Mesothelial cell of epicardium (in vitro differentiated cells): Measurements from ENCODE around the gene INHBE. TPM values are rescaled to one million over a fixed set of nuclear protein-coding genes. Genes with fewer than 3 reads are reported as not detected.

ENCODE experiments used
- DNase-seq, 2 experiments: peaks; one replicate each; pipeline ENCODE4 v3.0.0; 2021; ENCODE audit warnings: low spot score in 2 of 2; ENCODE audit not compliant: unreplicated experiment in 2 of 2
- H3K27ac Mint-ChIP-seq: 2 replicates; pipeline ENCODE4 v1.8.0; 2021; ENCODE audit warnings: mixed read lengths
- H3K27me3 Mint-ChIP-seq: 2 replicates; pipeline ENCODE4 v1.8.0; 2021; ENCODE audit warnings: low read depth, mixed read lengths
- H3K36me3 Mint-ChIP-seq: 2 replicates; pipeline ENCODE4 v1.8.0; 2021; ENCODE audit warnings: mixed read lengths
- H3K4me1 Mint-ChIP-seq: 2 replicates; pipeline ENCODE4 v1.8.0; 2021; ENCODE audit warnings: mixed read lengths
- H3K4me3 Mint-ChIP-seq: 2 replicates; pipeline ENCODE4 v1.8.0; 2021; ENCODE audit warnings: mild to moderate bottlenecking, moderate library complexity, mixed read lengths
- H3K9me3 Mint-ChIP-seq: 2 replicates; pipeline ENCODE4 v1.8.0; 2021; ENCODE audit warnings: mixed read lengths
- total RNA-seq: library from RNA; stranded (reverse); gene quantifications from 3 replicates; pipeline ENCODE4 v1.2.1, GENCODE V29; 2021
- TF ChIP-seq, protein P1 (sequence below): fragments of 200-600 bp; sonication (generic); IDR thresholded peaks from one replicate; pipeline ENCODE4 v1.5.0; 2021; ENCODE audit warnings: antibody characterized with exemption; ENCODE audit not compliant: unreplicated experiment

INHBE gene
- total RNA-seq, 1 donor from 2014 or later = 0.09 TPM

DNA sequence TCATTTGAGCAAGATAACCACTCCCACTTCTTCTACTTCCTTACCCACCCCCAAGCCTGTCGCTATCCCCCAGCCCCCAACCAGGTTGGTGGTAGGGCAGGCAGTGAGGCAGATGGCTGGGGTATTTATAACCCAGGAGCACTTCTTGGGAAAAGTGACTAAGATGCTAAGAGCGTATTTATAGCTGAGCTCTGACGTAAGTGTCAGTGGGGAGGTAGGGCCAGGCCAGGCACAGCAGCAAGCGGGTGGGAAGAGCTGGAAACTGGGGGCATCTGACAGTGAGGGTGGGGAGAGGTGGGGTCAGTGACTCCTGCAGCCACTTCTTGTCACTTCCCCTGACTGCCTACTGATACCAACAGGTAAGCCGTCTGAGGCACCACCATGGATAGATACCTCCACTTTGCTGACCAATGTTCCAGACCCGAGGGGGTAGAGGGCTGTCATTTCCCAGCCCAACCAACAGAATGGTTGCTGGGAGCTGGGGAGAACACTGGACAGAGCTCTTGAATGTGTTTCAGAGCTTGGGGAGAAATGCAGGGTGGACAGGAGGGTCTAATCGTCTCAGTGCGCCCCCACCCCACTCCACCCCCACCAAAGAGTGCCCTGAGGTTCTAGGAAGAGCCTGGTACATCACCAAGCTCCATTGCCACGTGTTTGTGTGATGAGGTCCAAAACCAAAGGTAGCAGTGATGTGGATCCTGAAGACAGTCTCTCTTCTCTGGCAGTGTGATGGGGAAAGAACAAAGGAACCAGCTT is 2.7 kb upstream of the INHBE start:
- Mint-ChIP-seq H3K36me3 (no peaks in the 10 kb centered on the region), H3K4me1 (peaks cover 8% of the 10 kb centered on the region), H3K4me3 (no peak overlapping the region), H3K27ac (peak overlapping the region; percentile 30), H3K27me3 (peaks cover 12% of the 10 kb centered on the region), H3K9me3 (no peaks in the 10 kb centered on the region)
- no peak for DNase-seq
- TF ChIP-seq, protein P1, sequence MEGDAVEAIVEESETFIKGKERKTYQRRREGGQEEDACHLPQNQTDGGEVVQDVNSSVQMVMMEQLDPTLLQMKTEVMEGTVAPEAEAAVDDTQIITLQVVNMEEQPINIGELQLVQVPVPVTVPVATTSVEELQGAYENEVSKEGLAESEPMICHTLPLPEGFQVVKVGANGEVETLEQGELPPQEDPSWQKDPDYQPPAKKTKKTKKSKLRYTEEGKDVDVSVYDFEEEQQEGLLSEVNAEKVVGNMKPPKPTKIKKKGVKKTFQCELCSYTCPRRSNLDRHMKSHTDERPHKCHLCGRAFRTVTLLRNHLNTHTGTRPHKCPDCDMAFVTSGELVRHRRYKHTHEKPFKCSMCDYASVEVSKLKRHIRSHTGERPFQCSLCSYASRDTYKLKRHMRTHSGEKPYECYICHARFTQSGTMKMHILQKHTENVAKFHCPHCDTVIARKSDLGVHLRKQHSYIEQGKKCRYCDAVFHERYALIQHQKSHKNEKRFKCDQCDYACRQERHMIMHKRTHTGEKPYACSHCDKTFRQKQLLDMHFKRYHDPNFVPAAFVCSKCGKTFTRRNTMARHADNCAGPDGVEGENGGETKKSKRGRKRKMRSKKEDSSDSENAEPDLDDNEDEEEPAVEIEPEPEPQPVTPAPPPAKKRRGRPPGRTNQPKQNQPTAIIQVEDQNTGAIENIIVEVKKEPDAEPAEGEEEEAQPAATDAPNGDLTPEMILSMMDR = no peak

DNA sequence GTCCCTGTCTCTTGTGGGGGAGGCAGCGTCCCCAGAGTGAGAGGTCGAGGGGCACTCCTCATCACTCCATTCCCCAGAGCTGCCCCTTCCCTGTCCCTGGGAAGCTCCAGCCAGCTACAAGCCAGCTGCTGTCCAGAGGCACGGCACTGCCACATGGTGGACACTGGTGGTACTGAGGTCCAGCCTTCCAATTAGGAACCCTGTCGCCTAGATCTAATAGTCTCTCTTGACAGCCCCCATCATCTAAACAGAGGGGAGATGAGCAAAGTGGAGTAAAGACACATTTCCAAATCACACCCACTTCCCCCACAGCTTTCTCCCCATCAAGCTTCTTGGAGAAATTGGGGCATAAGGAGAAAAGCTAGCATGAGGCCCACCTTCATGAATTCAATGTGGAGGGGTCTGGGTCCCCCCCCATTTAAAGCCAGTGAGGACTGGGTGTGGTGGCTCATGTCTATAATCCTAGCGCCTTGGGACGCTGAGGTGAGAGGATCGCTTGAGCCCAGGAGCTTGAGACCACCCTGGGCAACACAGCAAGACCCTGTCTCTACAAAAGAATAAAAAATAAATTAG is 2.1 kb upstream of the INHBE start:
- no peaks in the 10 kb centered on the region for H3K9me3 Mint-ChIP-seq
- peak in 1 of 2 experiments; percentile 82 for DNase-seq
- TF ChIP-seq, protein P1 = peak; percentile 72

DNA sequence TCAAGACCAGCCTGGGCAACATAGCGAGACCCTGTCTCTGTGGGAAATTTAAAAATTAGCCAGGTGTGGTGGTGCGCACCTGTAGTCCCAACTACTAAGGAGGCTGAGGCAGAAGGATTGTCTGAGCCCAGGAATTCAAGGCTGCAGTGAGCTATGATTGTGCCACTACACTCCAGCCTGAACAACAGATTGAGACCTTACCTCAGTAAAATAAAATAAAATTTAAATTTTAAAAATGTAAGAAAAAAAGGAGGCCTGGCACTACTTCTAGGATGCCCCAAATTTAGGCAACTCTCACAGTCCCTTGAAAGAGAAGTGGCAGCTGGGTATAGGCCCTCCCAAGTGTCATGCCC is 918 bp upstream of the INHBE start:
- no peak for DNase-seq
- Mint-ChIP-seq H3K4me1 (peaks cover 13% of the 10 kb centered on the region), H3K36me3 (no peaks in the 10 kb centered on the region), H3K27ac (no peak overlapping the region), H3K4me3 (no peak overlapping the region), H3K27me3 (peaks cover 12% of the 10 kb centered on the region), H3K9me3 (no peaks in the 10 kb centered on the region)
- TF ChIP-seq, protein P1 = no peak

More for the DNA sequence above, 2.1 kb upstream of the INHBE start:
- H3K4me3 Mint-ChIP-seq = no peak overlapping the region
- peaks cover 12% of the 10 kb centered on the region for H3K27me3 Mint-ChIP-seq
- no peak overlapping the region for H3K27ac Mint-ChIP-seq
- peaks cover 8% of the 10 kb centered on the region for H3K4me1 Mint-ChIP-seq
- H3K36me3 Mint-ChIP-seq = no peaks in the 10 kb centered on the region

DNA sequence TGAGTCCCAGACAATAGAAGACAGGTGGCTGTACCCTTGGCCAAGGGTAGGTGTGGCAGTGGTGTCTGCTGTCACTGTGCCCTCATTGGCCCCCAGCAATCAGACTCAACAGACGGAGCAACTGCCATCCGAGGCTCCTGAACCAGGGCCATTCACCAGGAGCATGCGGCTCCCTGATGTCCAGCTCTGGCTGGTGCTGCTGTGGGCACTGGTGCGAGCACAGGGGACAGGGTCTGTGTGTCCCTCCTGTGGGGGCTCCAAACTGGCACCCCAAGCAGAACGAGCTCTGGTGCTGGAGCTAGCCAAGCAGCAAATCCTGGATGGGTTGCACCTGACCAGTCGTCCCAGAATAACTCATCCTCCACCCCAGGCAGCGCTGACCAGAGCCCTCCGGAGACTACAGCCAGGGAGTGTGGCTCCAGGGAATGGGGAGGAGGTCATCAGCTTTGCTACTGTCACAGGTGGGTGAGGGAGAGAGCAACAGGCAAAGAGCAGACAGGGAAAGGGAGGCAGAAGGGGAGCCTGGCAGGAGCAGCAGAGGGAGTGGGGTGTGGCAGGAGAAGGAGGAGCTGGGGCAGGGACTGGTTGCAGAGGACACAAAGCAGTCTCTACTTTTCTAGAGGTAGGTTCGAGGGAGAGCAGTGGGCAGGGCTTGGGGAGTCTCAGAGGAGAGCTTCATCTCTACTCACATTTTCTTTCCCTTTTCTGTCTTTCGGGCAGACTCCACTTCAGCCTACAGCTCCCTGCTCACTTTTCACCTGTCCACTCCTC is 452 bp downstream of the INHBE start:
- Mint-ChIP-seq H3K27me3 (peaks cover 19% of the 10 kb centered on the region), H3K36me3 (no peaks in the 10 kb centered on the region), H3K4me3 (peak overlapping the region; percentile 20), H3K27ac (no peak overlapping the region), H3K4me1 (peaks cover 23% of the 10 kb centered on the region), H3K9me3 (no peaks in the 10 kb centered on the region)
- no peak for DNase-seq
- TF ChIP-seq, protein P1 = no peak

DNA sequence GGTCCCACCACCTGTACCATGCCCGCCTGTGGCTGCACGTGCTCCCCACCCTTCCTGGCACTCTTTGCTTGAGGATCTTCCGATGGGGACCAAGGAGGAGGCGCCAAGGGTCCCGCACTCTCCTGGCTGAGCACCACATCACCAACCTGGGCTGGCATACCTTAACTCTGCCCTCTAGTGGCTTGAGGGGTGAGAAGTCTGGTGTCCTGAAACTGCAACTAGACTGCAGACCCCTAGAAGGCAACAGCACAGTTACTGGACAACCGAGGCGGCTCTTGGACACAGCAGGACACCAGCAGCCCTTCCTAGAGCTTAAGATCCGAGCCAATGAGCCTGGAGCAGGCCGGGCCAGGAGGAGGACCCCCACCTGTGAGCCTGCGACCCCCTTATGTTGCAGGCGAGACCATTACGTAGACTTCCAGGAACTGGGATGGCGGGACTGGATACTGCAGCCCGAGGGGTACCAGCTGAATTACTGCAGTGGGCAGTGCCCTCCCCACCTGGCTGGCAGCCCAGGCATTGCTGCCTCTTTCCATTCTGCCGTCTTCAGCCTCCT is 1.1 kb downstream of the INHBE start:
- TF ChIP-seq, protein P1 = peak; percentile 36
- Mint-ChIP-seq H3K27ac (no peak overlapping the region), H3K4me1 (peaks cover 24% of the 10 kb centered on the region), H3K36me3 (no peaks in the 10 kb centered on the region), H3K9me3 (no peaks in the 10 kb centered on the region), H3K4me3 (peak overlapping the region; percentile 20), H3K27me3 (peaks cover 23% of the 10 kb centered on the region)
- DNase-seq = no peak
